ENCODE data around the gene STARD13.
A peak's percentile ranks its signal among the peaks of the same experiment; 100 is the strongest.

The STARD13 gene

GRCh38 chr13:33132644-33133440 lies 152.7 kb downstream of the STARD13 start:
- H3K9ac ChIP-seq (ENCODE audit: low read length in 5 of 5) = no peak overlapping the region
- peaks cover 12 to 36% (median 26%) of the 10 kb centered on the region in 5 donors for H3K36me3 ChIP-seq (ENCODE audit: control insufficient read depth in 5 of 5, insufficient read depth in 5 of 5, low read length in 5 of 5)
- H3K4me1 ChIP-seq (ENCODE audit: control insufficient read depth in 5 of 5, insufficient read depth in 5 of 5, low read length in 5 of 5) = peaks cover 0 to 4% (median 0%) of the 10 kb centered on the region in 5 donors
- peaks cover 0 to 5% (median 0%) of the 10 kb centered on the region in 5 donors for H3K9me3 ChIP-seq (ENCODE audit: control insufficient read depth in 5 of 5, low read length in 5 of 5)
- peak overlapping the region; percentile 49 for H3K27ac ChIP-seq (ENCODE audit: low read depth, low read length)
- H3K27me3 ChIP-seq (ENCODE audit: control insufficient read depth in 5 of 5, insufficient read depth in 4 of 5, low read length in 5 of 5) = no peaks in the 10 kb centered on the region
- H3K4me3 ChIP-seq (ENCODE audit: low read depth in 1 of 5, low read length in 5 of 5) = no peak overlapping the region

- H3K9me3 ChIP-seq (ENCODE audit: control insufficient read depth in 5 of 5, low read length in 5 of 5) = no peaks in the 10 kb centered on the region
- H3K36me3 ChIP-seq (ENCODE audit: control insufficient read depth in 5 of 5, insufficient read depth in 5 of 5, low read length in 5 of 5) = peaks cover 14 to 44% (median 30%) of the 10 kb centered on the region in 5 donors
- peaks cover 0 to 28% (median 25%) of the 10 kb centered on the region in 5 donors for H3K4me1 ChIP-seq (ENCODE audit: control insufficient read depth in 5 of 5, insufficient read depth in 5 of 5, low read length in 5 of 5)
- no peak overlapping the region for H3K27ac ChIP-seq (ENCODE audit: low read depth, low read length)
- H3K9ac ChIP-seq (ENCODE audit: low read length in 5 of 5) = no peak overlapping the region
- H3K4me3 ChIP-seq (ENCODE audit: low read depth in 1 of 5, low read length in 5 of 5) = no peak overlapping the region
- H3K27me3 ChIP-seq (ENCODE audit: control insufficient read depth in 5 of 5, insufficient read depth in 4 of 5, low read length in 5 of 5) = no peaks in the 10 kb centered on the region
Observed at GRCh38 chr13:33129886-33130285, 155.7 kb downstream of the STARD13 start.

GRCh38 chr13:33129094-33129832 lies 156.3 kb downstream of the STARD13 start:
- H3K27ac ChIP-seq (ENCODE audit: low read depth, low read length) = no peak overlapping the region
- H3K4me3 ChIP-seq (ENCODE audit: low read depth in 1 of 5, low read length in 5 of 5) = no peak overlapping the region
- H3K9ac ChIP-seq (ENCODE audit: low read length in 5 of 5) = no peak overlapping the region
- peaks cover 0 to 34% (median 26%) of the 10 kb centered on the region in 5 donors for H3K4me1 ChIP-seq (ENCODE audit: control insufficient read depth in 5 of 5, insufficient read depth in 5 of 5, low read length in 5 of 5)
- peaks cover 14 to 47% (median 30%) of the 10 kb centered on the region in 5 donors for H3K36me3 ChIP-seq (ENCODE audit: control insufficient read depth in 5 of 5, insufficient read depth in 5 of 5, low read length in 5 of 5)
- no peaks in the 10 kb centered on the region for H3K9me3 ChIP-seq (ENCODE audit: control insufficient read depth in 5 of 5, low read length in 5 of 5)
- no peaks in the 10 kb centered on the region for H3K27me3 ChIP-seq (ENCODE audit: control insufficient read depth in 5 of 5, insufficient read depth in 4 of 5, low read length in 5 of 5)

- Histone ChIP-seq H3K4me1 (ENCODE audit: control insufficient read depth in 5 of 5, insufficient read depth in 5 of 5, low read length in 5 of 5) (peaks cover 0 to 45% (median 34%) of the 10 kb centered on the region in 5 donors), H3K9me3 (ENCODE audit: control insufficient read depth in 5 of 5, low read length in 5 of 5) (no peaks in the 10 kb centered on the region), H3K27ac (ENCODE audit: low read depth, low read length) (peak overlapping the region; percentile 86), H3K27me3 (ENCODE audit: control insufficient read depth in 5 of 5, insufficient read depth in 4 of 5, low read length in 5 of 5) (no peaks in the 10 kb centered on the region), H3K9ac (ENCODE audit: low read length in 5 of 5) (no peak overlapping the region), H3K4me3 (ENCODE audit: low read depth in 1 of 5, low read length in 5 of 5) (no peak overlapping the region), H3K36me3 (ENCODE audit: control insufficient read depth in 5 of 5, insufficient read depth in 5 of 5, low read length in 5 of 5) (peaks cover 17 to 53% (median 37%) of the 10 kb centered on the region in 5 donors)
Observed at GRCh38 chr13:33128134-33128533, 157.4 kb downstream of the STARD13 start.

GRCh38 chr13:33127009-33127551 lies 158.5 kb downstream of the STARD13 start:
- Histone ChIP-seq H3K36me3 (ENCODE audit: control insufficient read depth in 5 of 5, insufficient read depth in 5 of 5, low read length in 5 of 5) (peaks cover 18 to 59% (median 43%) of the 10 kb centered on the region in 5 donors), H3K27ac (ENCODE audit: low read depth, low read length) (peak overlapping the region; percentile 86), H3K4me1 (ENCODE audit: control insufficient read depth in 5 of 5, insufficient read depth in 5 of 5, low read length in 5 of 5) (peaks cover 0 to 49% (median 39%) of the 10 kb centered on the region in 5 donors), H3K9ac (ENCODE audit: low read length in 5 of 5) (no peak overlapping the region), H3K4me3 (ENCODE audit: low read depth in 1 of 5, low read length in 5 of 5) (no peak overlapping the region), H3K9me3 (ENCODE audit: control insufficient read depth in 5 of 5, low read length in 5 of 5) (no peaks in the 10 kb centered on the region), H3K27me3 (ENCODE audit: control insufficient read depth in 5 of 5, insufficient read depth in 4 of 5, low read length in 5 of 5) (no peaks in the 10 kb centered on the region)

- Histone ChIP-seq H3K27ac (ENCODE audit: low read depth, low read length) (peak overlapping the region; percentile 86), H3K27me3 (ENCODE audit: control insufficient read depth in 5 of 5, insufficient read depth in 4 of 5, low read length in 5 of 5) (no peaks in the 10 kb centered on the region), H3K4me3 (ENCODE audit: low read depth in 1 of 5, low read length in 5 of 5) (peak overlapping the region in 1 of 5 donors; percentile 4), H3K4me1 (ENCODE audit: control insufficient read depth in 5 of 5, insufficient read depth in 5 of 5, low read length in 5 of 5) (peaks cover 0 to 49% (median 40%) of the 10 kb centered on the region in 5 donors), H3K9me3 (ENCODE audit: control insufficient read depth in 5 of 5, low read length in 5 of 5) (no peaks in the 10 kb centered on the region), H3K9ac (ENCODE audit: low read length in 5 of 5) (peak overlapping the region in 1 of 5 donors; percentile 58), H3K36me3 (ENCODE audit: control insufficient read depth in 5 of 5, insufficient read depth in 5 of 5, low read length in 5 of 5) (peaks cover 13 to 60% (median 44%) of the 10 kb centered on the region in 5 donors)
Observed at GRCh38 chr13:33125821-33126570, 159.6 kb downstream of the STARD13 start.

GRCh38 chr13:33123066-33123859 lies 162.3 kb downstream of the STARD13 start:
- Histone ChIP-seq H3K27ac (ENCODE audit: low read depth, low read length) (peak overlapping the region; percentile 19), H3K36me3 (ENCODE audit: control insufficient read depth in 5 of 5, insufficient read depth in 5 of 5, low read length in 5 of 5) (peaks cover 12 to 60% (median 45%) of the 10 kb centered on the region in 5 donors)

GRCh38 chr13:33119856-33120543 lies 165.6 kb downstream of the STARD13 start:
- Histone ChIP-seq H3K27ac (ENCODE audit: low read depth, low read length) (no peak overlapping the region), H3K36me3 (ENCODE audit: control insufficient read depth in 5 of 5, insufficient read depth in 5 of 5, low read length in 5 of 5) (peaks cover 26 to 68% (median 66%) of the 10 kb centered on the region in 5 donors), H3K9ac (ENCODE audit: low read length in 5 of 5) (no peak overlapping the region), H3K4me1 (ENCODE audit: control insufficient read depth in 5 of 5, insufficient read depth in 5 of 5, low read length in 5 of 5) (peaks cover 0 to 31% (median 15%) of the 10 kb centered on the region in 5 donors), H3K9me3 (ENCODE audit: control insufficient read depth in 5 of 5, low read length in 5 of 5) (no peaks in the 10 kb centered on the region), H3K4me3 (ENCODE audit: low read depth in 1 of 5, low read length in 5 of 5) (no peak overlapping the region), H3K27me3 (ENCODE audit: control insufficient read depth in 5 of 5, insufficient read depth in 4 of 5, low read length in 5 of 5) (no peaks in the 10 kb centered on the region)

More at GRCh38 chr13:33123066-33123859, 162.3 kb downstream of the STARD13 start:
- Histone ChIP-seq H3K4me3 (ENCODE audit: low read depth in 1 of 5, low read length in 5 of 5) (no peak overlapping the region), H3K4me1 (ENCODE audit: control insufficient read depth in 5 of 5, insufficient read depth in 5 of 5, low read length in 5 of 5) (peaks cover 0 to 52% (median 40%) of the 10 kb centered on the region in 5 donors), H3K27me3 (ENCODE audit: control insufficient read depth in 5 of 5, insufficient read depth in 4 of 5, low read length in 5 of 5) (no peaks in the 10 kb centered on the region), H3K9ac (ENCODE audit: low read length in 5 of 5) (no peak overlapping the region), H3K9me3 (ENCODE audit: control insufficient read depth in 5 of 5, low read length in 5 of 5) (no peaks in the 10 kb centered on the region)

Data from subcutaneous abdominal adipose tissue (tissue), 5 donors.